HCT116 (cell line): Measurements from ENCODE around the gene VWA3B. TPM values are rescaled to one million over a fixed set of nuclear protein-coding genes. Genes with fewer than 3 reads are reported as not detected.

Experiments
- ATAC-seq: fragments of 200-7000 bp; cut with Tn5 transposase; 2 replicates; pipeline ENCODE4 v1.9.1; 2020; ENCODE audit warnings: mild to moderate bottlenecking, moderate library complexity
- BruUV-seq: library from RNA; stranded (reverse); fragments of 400-500 nt; replicated peaks from 2 replicates; lab custom pipeline; 2021; lab: Mats Ljungman, UMichigan
- CTCF ChIA-PET: fragments of 300-600 bp; sonication (Branson Sonifier 250); formaldehyde crosslinking; loops from one replicate; lab custom pipeline; 2021; ENCODE audit warnings: antibody characterized with exemption; lab: Charles Lee
- POLR2A ChIA-PET: fragments of 300-600, 350-600 bp; sonication (Branson Sonifier 250); formaldehyde crosslinking; loops from one replicate; lab custom pipeline; 2021; ENCODE audit warnings: antibody characterized with exemption; lab: Charles Lee
- RAD21 ChIA-PET, 2 experiments: fragments of 300-600 bp; sonication (Branson Sonifier 250); formaldehyde crosslinking; loops; one replicate each; lab custom pipeline; 2023; ENCODE audit warnings: low total read pairs in 2 of 2; ENCODE audit not compliant: uncharacterized antibody in 2 of 2, unreplicated experiment in 2 of 2, low non-redundant PET in 1 of 2; lab: Charles Lee
- DNase-seq: peaks from one replicate; pipeline ENCODE4 v3.0.0-alpha.2; 2010; ENCODE audit warnings: low read depth, low spot score
- H2AFZ ChIP-seq: fragments of 200-600 bp; shearing (Covaris generic), sonication (generic); 2 replicates; pipeline ENCODE4 v1.6.1; 2017; ENCODE audit warnings: low read depth, mixed run types, mixed read lengths, antibody characterized with exemption, low read length; ENCODE audit not compliant: poor library complexity, severe bottlenecking
- H3K27ac ChIP-seq: 2 replicates; pipeline ENCODE4 v1.5.1; 2012; ENCODE audit warnings: low read depth, low read length
- H3K27me3 ChIP-seq: fragments of 200-600 bp; sonication (generic); 2 replicates; pipeline ENCODE4 v1.6.1; 2016; ENCODE audit warnings: mixed run types, low read length, mixed read lengths; ENCODE audit not compliant: insufficient read depth
- H3K36me3 ChIP-seq, 2 experiments: fragments of 200-500 bp in 1 of 2; fragments of 200-600 bp in 1 of 2; sonication (Bioruptor generic) in 1 of 2; sonication (generic) in 1 of 2; 2 replicates each; pipeline versions ENCODE4 v1.5.1 to v1.6.1; 2014 to 2016; ENCODE audit warnings: low read length in 2 of 2, inconsistent platforms in 1 of 2, mixed read lengths in 1 of 2, mixed run types in 1 of 2; ENCODE audit not compliant: insufficient read depth in 2 of 2, control insufficient read depth in 1 of 2
- H3K4me1 ChIP-seq, 2 experiments: fragments of 200-600 bp in 1 of 2; sonication (generic) in 1 of 2; 2 replicates each; pipeline versions ENCODE4 v1.5.1 to v1.6.1; 2012 to 2017; ENCODE audit warnings: low read length in 2 of 2, inconsistent platforms in 1 of 2, mild to moderate bottlenecking in 1 of 2, mixed read lengths in 1 of 2, mixed run types in 1 of 2, moderate library complexity in 1 of 2; ENCODE audit not compliant: insufficient read depth in 2 of 2, control insufficient read depth in 1 of 2
- H3K4me2 ChIP-seq: fragments of 200-600 bp; sonication (generic); 2 replicates; pipeline ENCODE4 v1.6.1; 2017; ENCODE audit warnings: mixed run types, low read length, mixed read lengths
- H3K4me3 ChIP-seq, 2 experiments: fragments of 200-600 bp in 1 of 2; sonication (generic) in 1 of 2; replicated peaks in 1 of 2; 2 replicates each; pipeline ENCODE4 v1.5.1; 2011 to 2016; ENCODE audit warnings: low read length in 2 of 2, control low read depth in 1 of 2, low read depth in 1 of 2, mild to moderate bottlenecking in 1 of 2, mixed read lengths in 1 of 2, mixed run types in 1 of 2
- H3K79me2 ChIP-seq: fragments of 200-600 bp; sonication (generic); 2 replicates; pipeline ENCODE4 v1.6.1; 2017; ENCODE audit warnings: mild to moderate bottlenecking, mixed run types, low read length, moderate library complexity, mixed read lengths; ENCODE audit not compliant: insufficient read depth
- H3K9ac ChIP-seq: fragments of 200-600 bp; sonication (generic); 2 replicates; pipeline ENCODE4 v1.6.1; 2016; ENCODE audit warnings: low read length, mixed read lengths
- H3K9me2 ChIP-seq: fragments of 200-600 bp; sonication (generic), shearing (Covaris generic); 2 replicates; pipeline ENCODE4 v1.6.1; 2017; ENCODE audit warnings: mixed run types, mild to moderate bottlenecking, moderate library complexity; ENCODE audit not compliant: insufficient read depth
- H3K9me3 ChIP-seq, 2 experiments: fragments of 200-500 bp in 1 of 2; fragments of 200-600 bp in 1 of 2; sonication (Bioruptor generic) in 1 of 2; sonication (generic) in 1 of 2; 2 replicates each; pipeline ENCODE4 v1.6.1; 2014 to 2017; ENCODE audit warnings: low read length in 2 of 2, mixed read lengths in 2 of 2, inconsistent platforms in 1 of 2, low read depth in 1 of 2, mild to moderate bottlenecking in 1 of 2, mixed run types in 1 of 2, moderate library complexity in 1 of 2; ENCODE audit not compliant: control insufficient read depth in 1 of 2, insufficient read depth in 1 of 2
- H4K20me1 ChIP-seq: fragments of 200-600 bp; sonication (generic), shearing (Covaris generic); 2 replicates; pipeline ENCODE4 v1.6.1; 2017; ENCODE audit warnings: mixed run types, mild to moderate bottlenecking, moderate library complexity; ENCODE audit not compliant: insufficient read depth
- EGR1 ChIP-seq: IDR thresholded peaks from 2 replicates; pipeline ENCODE4 v1.6.1; 2012; ENCODE audit warnings: low read depth
- EZH2 ChIP-seq: fragments of 200-600 bp; sonication (generic); IDR thresholded peaks from 2 replicates; pipeline ENCODE4 v1.6.1; 2017; ENCODE audit warnings: antibody characterized with exemption, mixed run types
- EZH2phosphoT487 ChIP-seq: fragments of 200-600 bp; IDR thresholded peaks from 2 replicates; pipeline ENCODE4 v1.6.1; 2018; ENCODE audit warnings: antibody characterized with exemption, borderline replicate concordance
- FOSL1 ChIP-seq: IDR thresholded peaks from 2 replicates; pipeline ENCODE4 v1.6.1; 2012; ENCODE audit warnings: low read depth
- JUND ChIP-seq: IDR thresholded peaks from 2 replicates; pipeline ENCODE4 v1.6.1; 2012
- MAX ChIP-seq: IDR thresholded peaks from 2 replicates; pipeline ENCODE4 v1.6.1; 2012
- SP1 ChIP-seq: IDR thresholded peaks from 2 replicates; pipeline ENCODE4 v1.6.1; 2012; ENCODE audit warnings: low read depth
- TCF7L2 ChIP-seq: IDR thresholded peaks from 2 replicates; pipeline ENCODE4 v1.7.0; 2011; ENCODE audit warnings: borderline replicate concordance, inconsistent platforms; ENCODE audit not compliant: insufficient read depth, insufficient read length; ENCODE audit errors: extremely low read depth
- YY1 ChIP-seq: IDR thresholded peaks from 2 replicates; pipeline ENCODE4 v1.6.1; 2011; ENCODE audit warnings: low read length, low read depth, moderate library complexity, mild to moderate bottlenecking; ENCODE audit not compliant: insufficient replicate concordance; ENCODE audit errors: extremely low read depth
- ZBTB33 ChIP-seq: IDR thresholded peaks from 2 replicates; pipeline ENCODE4 v1.6.1; 2011; ENCODE audit warnings: mild to moderate bottlenecking, low read length, moderate library complexity; ENCODE audit not compliant: insufficient replicate concordance; ENCODE audit errors: extremely low read depth
- ZFX ChIP-seq: fragments of 450-650 bp; IDR thresholded peaks from 2 replicates; pipeline ENCODE4 v1.6.1; 2017
- intact Hi-C: fragments of 100-400 bp; cut with micrococcal nuclease; formaldehyde crosslinking; loops from 2 replicates; pipeline ENCODE4 v1.10.0; 2022
- total RNA-seq: library from RNA; stranded (reverse); gene quantifications from one replicate; pipeline ENCODE4 v1.2.1, GENCODE V29; 2021; ENCODE audit not compliant: unreplicated experiment

The VWA3B gene
- total RNA-seq, 1 experiment from 2014 or later = 0.47 TPM

GRCh38 chr2:98164256-98164655 lies 77.3 kb downstream of the VWA3B start:
- ChIA-PET RAD21 (no interaction called here), CTCF (no interaction called here), POLR2A (no interaction called here)
- Histone ChIP-seq H3K9me3 (no peaks in the 10 kb centered on the region), H3K27me3 (no peaks in the 10 kb centered on the region), H3K9ac (no peak overlapping the region), H3K9me2 (no peaks in the 10 kb centered on the region), H3K4me3 (no peak overlapping the region), H3K79me2 (no peaks in the 10 kb centered on the region), H3K4me2 (no peak overlapping the region), H3K27ac (no peak overlapping the region), H2AFZ (no peak overlapping the region), H3K4me1 (no peaks in the 10 kb centered on the region), H4K20me1 (no peaks in the 10 kb centered on the region), H3K36me3 (no peaks in the 10 kb centered on the region)
- BruUV-seq = no TSS peak
- TF ChIP-seq SP1 = no peak
- TF ChIP-seq TCF7L2 = no peak
- no peak for TF ChIP-seq EGR1
- no peak for TF ChIP-seq JUND
- no peak for TF ChIP-seq EZH2
- no peak for TF ChIP-seq ZFX
- TF ChIP-seq YY1 = no peak
- no peak for DNase-seq
- ATAC-seq = no peak
- intact Hi-C loops = no loop called here

- POLR2A ChIA-PET = no interaction called here
- Histone ChIP-seq H3K4me3 (no peak overlapping the region), H3K9me2 (no peaks in the 10 kb centered on the region), H3K27me3 (no peaks in the 10 kb centered on the region), H3K9me3 (no peaks in the 10 kb centered on the region), H4K20me1 (no peaks in the 10 kb centered on the region), H3K9ac (no peak overlapping the region), H3K4me2 (no peak overlapping the region), H2AFZ (no peak overlapping the region), H3K4me1 (no peaks in the 10 kb centered on the region), H3K36me3 (no peaks in the 10 kb centered on the region), H3K79me2 (no peaks in the 10 kb centered on the region), H3K27ac (no peak overlapping the region)
- DNase-seq (no peak), ATAC-seq (no peak)
- CTCF ChIA-PET = no interaction called here
- TF ChIP-seq MAX (no peak), FOSL1 (no peak), YY1 (no peak), JUND (no peak), TCF7L2 (no peak), EZH2 (no peak), EZH2phosphoT487 (no peak), ZBTB33 (no peak)
- BruUV-seq = no TSS peak
- intact Hi-C loops = no loop called here
- RAD21 ChIA-PET = no interaction called here
These were observed 78.6 kb downstream of the VWA3B start for GRCh38 chr2:98165516-98166071.
